GM19043 (cell line): ENCODE measurements around the gene LINGO1.

Experiments
- ATAC-seq: cut with Tn5 transposase; IDR thresholded peaks from one replicate; pipeline ENCODE4 v1.9.1; 2021; ENCODE audit warnings: low read depth; ENCODE audit not compliant: unreplicated experiment

The LINGO1 gene

GRCh38 chr15:77574521-77575202 lies 58.0 kb downstream of the LINGO1 start:
- ATAC-seq = no peak

DNA sequence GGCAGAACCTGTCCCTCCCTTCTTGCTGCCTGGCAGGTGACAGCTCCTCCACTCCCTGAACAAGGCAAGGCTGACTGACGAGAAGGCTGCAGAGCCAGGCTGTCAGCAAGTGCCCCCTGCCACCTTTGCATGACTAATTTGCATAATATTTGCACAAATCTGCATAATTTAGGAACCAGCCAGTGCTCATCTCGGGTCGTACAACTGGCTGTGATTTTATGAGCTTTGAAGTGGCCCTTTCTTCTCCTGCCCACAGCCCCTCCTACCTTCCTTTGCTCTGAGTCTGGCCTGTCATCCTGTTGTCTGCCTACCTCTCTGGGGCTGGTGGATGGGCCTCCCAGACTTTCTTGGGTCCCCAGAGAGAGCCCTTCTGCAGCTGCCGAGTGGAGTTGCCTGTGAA lies 58.9 kb downstream of the LINGO1 start:
- no peak for ATAC-seq

DNA sequence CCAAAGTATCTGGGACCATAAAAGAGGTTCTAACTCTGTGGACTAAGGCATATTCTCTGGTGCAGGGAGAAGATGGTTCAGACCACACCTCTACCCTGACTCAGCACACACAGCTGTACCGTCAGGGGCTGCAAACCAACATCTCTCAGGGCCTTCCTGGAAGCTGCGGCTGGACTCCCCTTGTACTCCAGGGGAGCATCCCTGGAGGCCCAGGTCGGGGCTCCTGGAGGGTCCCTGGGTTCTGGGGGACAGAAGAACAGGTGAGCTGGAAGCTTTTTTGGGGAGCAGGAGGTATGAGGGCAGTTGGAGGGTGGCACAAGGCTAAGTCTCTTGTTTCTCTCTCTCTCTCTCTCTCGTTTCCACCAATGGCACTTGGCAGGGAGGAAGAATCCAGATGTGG lies 60.5 kb downstream of the LINGO1 start:
- no peak for ATAC-seq

DNA sequence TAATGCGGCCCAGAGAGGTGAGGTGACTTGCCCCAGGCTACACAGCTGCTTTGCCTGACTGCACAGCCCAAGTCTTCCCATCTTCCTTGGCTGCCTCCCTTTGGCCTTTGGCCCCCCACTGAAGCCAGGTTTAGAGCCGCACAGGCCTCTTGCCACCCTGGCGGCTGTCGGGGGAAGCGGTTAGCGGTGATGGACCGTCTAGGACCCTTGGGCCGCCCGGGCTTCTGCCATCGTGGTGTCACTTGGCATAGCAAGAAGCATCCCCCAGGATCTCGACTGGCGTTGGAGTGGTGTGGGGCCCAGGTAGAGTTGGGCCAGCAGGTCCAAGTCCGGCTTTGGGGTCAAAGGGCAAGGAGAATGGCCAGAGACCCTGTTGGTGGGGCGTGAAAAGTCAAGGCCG lies 61.0 kb downstream of the LINGO1 start:
- no peak for ATAC-seq

- ATAC-seq = no peak
Observed at GRCh38 chr15:77571181-77571580, 61.5 kb downstream of the LINGO1 start.

GRCh38 chr15:77569729-77570125 lies 63.0 kb downstream of the LINGO1 start:
- ATAC-seq = no peak

DNA sequence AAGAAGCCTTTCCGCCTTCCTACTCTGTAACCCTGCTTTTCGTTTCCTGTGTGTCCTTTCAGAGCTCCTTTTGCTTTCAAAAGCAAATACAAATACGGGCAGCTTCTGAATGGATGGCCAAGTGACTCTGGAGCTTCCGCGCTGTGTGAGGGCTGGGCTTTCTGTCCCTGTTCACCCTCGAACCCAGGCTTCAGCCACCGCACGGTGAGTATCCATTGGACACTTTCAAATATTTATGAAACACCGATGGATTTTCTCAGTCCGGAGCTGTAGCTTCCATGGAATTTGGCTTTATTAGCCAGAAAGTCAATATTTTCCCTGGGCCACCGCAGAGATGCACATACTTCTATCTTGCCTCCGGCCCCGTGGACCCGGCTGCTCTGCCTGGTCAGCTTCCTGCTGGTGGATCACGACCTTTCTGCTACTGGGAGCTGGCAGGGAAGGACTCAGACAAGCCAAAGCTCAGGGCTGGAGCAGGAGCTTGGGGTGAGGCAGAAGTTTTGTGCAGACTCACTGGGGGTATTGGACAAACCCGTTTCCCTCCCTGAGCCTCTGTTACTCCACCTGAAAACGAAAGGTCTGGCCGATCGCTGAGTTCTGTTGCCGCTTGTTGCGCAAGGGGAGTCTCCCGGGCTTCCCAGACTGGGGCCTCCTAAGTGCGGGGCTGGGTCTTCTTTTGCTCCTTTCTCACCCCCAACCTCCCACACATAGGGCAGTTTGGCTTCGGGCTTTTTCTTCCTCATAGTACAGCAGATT lies 63.6 kb downstream of the LINGO1 start:
- no peak for ATAC-seq

DNA sequence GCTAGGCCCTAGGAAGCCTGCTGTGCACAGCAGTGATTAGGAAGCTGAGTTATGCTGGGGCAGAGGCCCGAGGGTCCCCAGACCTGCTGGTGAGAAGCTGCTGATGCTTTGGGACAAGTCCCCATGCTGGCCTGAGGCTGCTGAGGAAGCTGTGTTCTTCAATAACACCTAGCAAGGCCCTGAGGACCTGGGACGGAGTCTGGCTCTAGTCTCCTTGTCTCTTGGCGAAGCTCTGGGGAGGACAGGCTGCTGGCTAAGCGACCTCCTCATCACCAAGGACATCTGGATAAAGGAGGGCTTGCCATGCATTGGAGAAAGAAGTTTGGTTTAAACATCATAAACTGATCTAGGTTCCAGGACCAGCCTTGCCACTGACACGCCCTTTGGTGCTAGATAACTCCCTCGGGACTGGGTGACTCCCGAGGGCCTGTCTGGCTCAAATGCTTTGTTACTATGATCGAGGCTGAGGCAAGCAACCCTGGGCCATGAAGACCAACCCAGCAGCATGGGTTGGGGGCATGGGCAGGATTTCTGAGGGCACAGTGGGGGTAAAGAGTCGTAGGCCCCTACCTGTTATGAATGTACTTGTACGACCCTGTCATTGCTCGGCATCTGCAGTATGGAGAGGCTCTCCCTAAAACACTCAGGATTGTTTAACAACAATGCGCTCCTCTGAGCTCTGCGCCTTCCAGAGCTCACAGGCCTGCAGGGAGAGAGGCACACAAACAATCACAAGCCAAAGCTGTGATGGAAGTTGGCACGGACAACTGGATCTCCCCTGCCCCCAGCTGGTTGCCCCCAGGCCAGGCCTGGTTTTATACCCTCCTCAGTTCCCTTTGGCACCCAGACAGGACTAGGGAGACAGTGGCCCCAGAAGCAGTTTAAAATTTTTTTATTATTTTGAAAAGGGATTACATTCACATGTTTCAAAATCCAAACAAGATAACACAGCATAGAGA lies 64.4 kb downstream of the LINGO1 start:
- no peak for ATAC-seq

- ATAC-seq = no peak
Observed at GRCh38 chr15:77567202-77567601, 65.5 kb downstream of the LINGO1 start.

GRCh38 chr15:77566092-77566491 lies 66.6 kb downstream of the LINGO1 start:
- ATAC-seq = no peak

DNA sequence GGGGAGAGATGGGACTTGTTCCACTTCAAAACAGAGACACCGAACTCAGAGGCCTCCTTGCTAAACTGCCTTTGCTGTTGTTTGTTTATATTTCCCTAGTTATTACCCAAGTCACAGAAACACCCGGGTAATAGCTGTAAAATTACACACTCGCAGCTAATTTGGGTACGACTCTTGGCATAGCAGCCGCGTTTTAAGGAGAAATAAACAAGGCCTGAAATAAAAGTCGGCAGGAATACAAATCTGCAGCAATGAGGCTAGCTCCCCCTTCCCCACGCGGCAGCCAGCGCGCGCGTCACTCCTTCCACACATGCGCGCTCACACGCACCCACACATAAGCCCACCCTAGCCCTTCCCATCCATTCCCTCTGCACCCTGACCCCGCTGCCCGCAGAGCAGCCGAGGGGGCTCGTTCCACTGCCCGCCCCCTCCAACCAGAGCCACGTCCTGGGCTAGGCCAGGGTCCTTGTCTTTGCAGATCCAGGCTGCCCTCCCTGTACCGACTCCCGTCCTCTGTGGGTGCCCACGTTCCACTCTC lies 67.3 kb downstream of the LINGO1 start:
- no peak for ATAC-seq

DNA sequence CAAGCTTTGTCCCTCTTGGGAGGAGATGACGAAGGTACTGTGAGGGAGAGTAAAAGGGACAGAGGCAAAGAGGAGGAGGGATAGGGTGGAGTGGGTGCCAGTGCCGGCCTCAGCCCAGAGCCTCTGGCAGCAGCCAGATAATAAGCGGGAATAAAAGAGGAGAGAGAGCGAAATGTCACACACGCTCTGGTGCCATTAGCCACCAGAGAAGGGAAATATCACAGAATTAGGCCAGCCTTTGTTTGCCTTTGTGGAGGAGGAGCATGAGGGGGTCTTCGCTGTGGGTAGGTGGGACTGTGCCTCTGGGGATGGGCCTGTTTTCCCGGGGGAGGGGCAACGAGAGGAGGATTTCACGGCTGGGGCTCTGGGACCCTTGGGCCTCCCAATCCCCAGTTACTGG lies 67.8 kb downstream of the LINGO1 start:
- ATAC-seq = no peak

DNA sequence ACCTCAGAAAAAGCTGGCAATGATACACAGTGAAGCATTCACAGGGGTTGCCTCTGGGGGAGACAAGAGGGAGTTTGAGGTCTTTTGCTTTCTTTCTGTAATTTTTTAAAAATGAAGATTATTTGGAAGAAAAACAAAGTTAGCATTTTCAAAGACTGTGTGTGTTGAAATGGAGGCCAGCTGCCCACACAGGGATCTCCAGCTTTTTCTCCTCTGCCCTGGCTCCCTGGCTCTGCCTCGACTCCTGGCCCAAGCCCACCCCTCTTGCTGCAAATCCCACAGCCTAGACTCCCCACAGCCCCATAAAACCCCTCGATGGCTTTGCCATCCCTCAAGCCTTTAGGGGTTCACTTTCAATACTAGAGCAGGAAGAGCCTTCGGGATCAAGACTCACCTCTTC lies 68.4 kb downstream of the LINGO1 start:
- no peak for ATAC-seq

DNA sequence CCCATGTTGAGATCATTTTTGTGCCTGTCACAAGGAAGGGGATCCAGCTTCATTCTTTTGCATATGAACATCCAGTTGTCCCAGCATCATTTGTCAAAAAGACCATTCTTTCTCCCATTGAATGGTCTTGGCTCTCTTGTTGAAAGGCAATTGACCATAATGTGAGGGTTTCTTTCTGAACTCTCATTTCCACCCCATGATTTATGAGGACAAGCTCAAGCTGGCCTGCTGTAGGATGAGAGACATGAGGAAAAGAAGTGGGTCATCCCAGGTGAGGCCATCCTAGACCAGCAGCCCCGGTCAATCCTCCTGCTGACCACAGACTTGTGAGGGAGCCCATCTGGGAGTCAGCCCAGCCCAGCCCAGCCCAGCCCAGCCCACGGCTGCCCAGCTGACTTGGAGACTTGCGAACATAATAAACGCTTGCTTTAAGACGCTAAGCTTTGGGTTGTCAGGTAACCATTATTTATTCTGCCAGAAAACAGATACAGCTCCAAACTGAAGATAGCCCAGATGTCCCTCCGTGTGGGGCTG lies 69.0 kb downstream of the LINGO1 start:
- no peak for ATAC-seq
